Stimulated activated memory B cell treated with anti-CD40 and anti-IgM and Interleukin-4, amounts not matched to agents 10 μg/mL and 1 μg/mL and 100 μg/mL, for 72 hours (primary cell): ENCODE measurements around the gene TRIM65.
"Not testable (repeated sequence)": the region's sequence is repeated elsewhere in the genome, so short reads cannot be mapped to it uniquely, and the experiment has no call there.

ENCODE experiments used
- ATAC-seq: fragments of 150-1000 bp; cut with Tn5 transposase; 2 replicates; pipeline ENCODE4 v1.10.0; 2021
- H3K27ac Mint-ChIP-seq: one replicate; pipeline ENCODE4 v1.8.0; 2022; ENCODE audit warnings: mild to moderate bottlenecking, mixed read lengths
- H3K27me3 Mint-ChIP-seq: one replicate; pipeline ENCODE4 v1.8.0; 2022; ENCODE audit warnings: mixed read lengths
- H3K36me3 Mint-ChIP-seq: one replicate; pipeline ENCODE4 v1.8.0; 2022; ENCODE audit warnings: mixed read lengths
- H3K4me1 Mint-ChIP-seq: one replicate; pipeline ENCODE4 v1.8.0; 2022; ENCODE audit warnings: mixed read lengths
- H3K4me3 Mint-ChIP-seq: one replicate; pipeline ENCODE4 v1.8.0; 2022; ENCODE audit warnings: mild to moderate bottlenecking, moderate library complexity, mixed read lengths
- H3K9me3 Mint-ChIP-seq: one replicate; pipeline ENCODE4 v1.8.0; 2022; ENCODE audit warnings: mixed read lengths

TRIM65 gene

DNA sequence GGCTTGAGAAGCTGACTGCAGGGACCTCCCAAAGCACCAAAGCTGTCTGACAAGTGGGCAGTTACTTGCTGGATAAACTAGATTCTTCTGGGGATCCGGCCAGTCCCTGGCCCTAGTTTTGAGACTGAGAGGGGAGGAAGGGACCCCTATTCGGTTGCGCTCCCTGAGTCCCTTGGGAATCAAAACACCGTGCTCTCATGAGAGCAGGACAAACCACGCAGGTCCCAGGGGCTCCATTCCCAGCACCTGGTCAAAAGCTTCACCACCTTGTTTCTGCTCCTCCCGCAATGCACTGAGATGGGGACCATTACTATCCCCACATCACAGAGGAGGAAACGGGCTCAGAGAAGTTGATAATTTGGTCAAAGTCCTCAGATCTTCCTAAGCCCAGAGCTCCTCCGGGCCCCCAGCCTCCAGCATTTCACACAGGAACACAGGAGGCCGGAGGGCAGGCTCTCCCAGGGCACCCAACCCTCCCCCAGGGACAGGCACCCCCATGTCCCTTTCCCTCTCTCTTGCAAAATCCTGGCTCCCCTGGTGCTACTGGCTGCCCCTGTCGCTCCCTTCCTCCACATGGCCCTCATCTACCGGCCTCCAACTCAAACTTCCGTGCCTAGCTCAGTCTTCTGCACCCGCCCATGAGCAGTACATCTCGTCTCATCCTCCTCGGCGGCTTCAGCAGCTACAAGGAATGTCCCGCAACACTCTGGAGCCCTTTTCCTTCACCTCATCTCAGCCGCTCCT is 3.3 kb downstream of the TRIM65 start:
- peaks cover 43% of the 10 kb centered on the region for H3K4me1 Mint-ChIP-seq
- H3K27me3 Mint-ChIP-seq: no peaks in the 10 kb centered on the region
- no peak overlapping the region for H3K4me3 Mint-ChIP-seq
- peak overlapping the region; percentile 87 for H3K27ac Mint-ChIP-seq
- H3K9me3 Mint-ChIP-seq: no peaks in the 10 kb centered on the region
- peaks cover 31% of the 10 kb centered on the region for H3K36me3 Mint-ChIP-seq
- ATAC-seq: no peak

DNA sequence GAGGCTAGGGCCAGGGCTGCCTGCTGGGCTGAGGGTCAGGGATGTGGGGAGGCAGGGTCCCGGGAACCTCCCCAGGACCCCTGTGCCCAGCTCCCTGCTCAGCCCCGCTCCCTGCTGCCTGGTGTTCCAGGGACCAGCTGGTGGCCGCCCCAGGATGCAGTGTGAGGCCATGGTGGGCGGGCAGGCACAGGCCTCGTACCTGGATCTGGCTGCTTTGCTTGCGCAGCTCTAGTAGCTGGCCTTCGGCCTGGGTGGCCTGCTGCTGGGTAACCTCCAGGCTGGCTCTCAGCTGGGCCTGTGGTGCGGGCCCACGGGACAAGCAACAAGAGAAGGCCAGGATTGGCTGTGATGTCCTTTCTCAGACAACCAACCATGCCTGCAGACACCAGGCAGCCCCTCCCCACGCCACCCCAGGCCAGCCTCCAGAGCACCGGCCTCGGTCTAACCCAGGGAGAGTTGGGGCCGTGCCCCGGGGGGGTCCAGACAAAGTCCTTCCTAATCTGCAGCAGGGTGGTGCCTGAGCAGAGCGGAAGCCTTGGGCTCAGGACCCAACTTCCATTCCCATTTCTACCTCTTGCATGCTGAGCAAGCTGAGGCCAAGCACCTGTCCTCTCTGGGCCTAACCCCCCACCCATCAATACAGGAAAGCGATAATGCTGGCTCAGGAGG is 4.1 kb downstream of the TRIM65 start:
- H3K27me3 Mint-ChIP-seq: no peaks in the 10 kb centered on the region
- H3K4me1 Mint-ChIP-seq: peaks cover 41% of the 10 kb centered on the region
- H3K9me3 Mint-ChIP-seq: no peaks in the 10 kb centered on the region
- peaks cover 27% of the 10 kb centered on the region for H3K36me3 Mint-ChIP-seq
- no peak for ATAC-seq
- no peak overlapping the region for H3K27ac Mint-ChIP-seq
- no peak overlapping the region for H3K4me3 Mint-ChIP-seq

DNA sequence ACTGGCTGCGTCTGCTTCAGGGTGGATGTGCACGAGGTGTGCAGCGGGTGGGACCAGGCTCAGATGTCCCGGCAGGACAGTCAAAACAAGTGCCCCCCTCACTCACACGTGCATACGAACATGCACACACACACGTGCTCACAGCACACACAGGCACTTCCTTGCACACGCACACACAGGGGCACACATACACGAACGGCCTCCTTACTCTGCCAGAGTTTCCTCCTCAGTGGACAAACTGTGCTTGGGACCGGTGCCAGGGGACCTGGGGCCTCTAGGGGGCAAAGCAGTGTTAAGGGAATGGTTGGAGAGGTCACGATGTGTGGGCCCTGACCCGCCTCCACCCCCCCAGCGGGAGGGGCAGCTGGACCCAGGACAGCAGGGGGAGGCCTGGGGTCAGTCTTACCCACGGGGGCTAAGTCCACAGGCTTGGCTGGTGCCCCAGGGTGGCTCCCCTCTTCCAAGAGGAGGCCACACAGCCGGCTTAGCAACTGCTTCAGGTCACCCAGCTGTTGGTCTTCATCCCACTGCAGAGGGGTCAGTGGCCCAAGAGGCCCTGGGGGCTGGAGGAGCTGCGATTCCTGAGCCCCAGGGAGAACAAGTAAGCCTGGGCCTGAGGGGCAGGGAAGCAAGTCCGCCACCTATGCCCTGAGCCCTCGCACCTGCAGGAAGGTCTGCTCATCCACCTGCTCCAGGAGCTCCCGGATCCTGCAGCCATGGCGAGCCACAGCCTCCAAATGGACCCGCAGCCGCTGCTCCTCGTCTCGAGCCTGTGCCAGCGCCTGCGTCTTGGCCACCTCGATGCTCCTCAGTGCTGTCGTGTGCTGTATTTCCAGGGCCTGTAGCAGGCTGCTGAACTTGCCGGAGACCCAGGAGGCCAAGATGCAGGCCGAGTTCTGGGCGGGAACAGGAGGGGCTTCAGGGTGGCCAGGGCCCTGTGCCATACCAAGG is 4.9 kb downstream of the TRIM65 start:
- Mint-ChIP-seq H3K4me1 (peaks cover 34% of the 10 kb centered on the region), H3K27me3 (no peaks in the 10 kb centered on the region), H3K4me3 (no peak overlapping the region), H3K9me3 (no peaks in the 10 kb centered on the region), H3K36me3 (peaks cover 24% of the 10 kb centered on the region), H3K27ac (no peak overlapping the region)
- ATAC-seq: no peak

DNA sequence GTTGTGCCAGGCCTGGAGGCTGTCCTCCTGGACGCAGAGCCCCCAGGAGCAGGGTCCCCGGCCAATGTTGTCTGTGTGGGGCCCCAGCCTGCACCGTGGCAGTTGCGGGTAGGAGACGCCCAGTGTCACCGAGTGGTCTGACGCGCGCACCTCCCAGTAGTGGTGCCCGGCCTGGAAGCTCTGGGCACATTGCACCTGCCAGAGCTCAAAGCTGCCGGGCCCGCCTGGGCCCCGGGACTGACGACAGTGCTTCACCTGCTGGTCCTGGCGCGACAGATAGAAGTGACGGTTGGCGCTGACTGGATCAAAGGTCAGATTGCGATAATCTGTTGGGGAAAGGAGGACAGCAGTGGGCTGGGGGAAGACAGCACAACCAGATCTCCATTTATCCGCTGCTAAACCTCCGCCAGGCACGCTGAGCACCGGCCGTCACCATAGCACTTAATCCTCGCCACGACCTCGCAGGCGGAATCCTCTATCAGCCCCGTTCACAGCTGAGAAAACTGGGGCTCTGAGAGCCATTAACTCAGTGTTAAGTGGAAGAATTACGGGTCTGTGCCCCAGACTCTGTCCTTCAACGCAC is 5.6 kb downstream of the TRIM65 start:
- Mint-ChIP-seq H3K4me1 (peaks cover 33% of the 10 kb centered on the region), H3K36me3 (peaks cover 29% of the 10 kb centered on the region), H3K27ac (peak overlapping the region; percentile 47), H3K9me3 (no peaks in the 10 kb centered on the region), H3K4me3 (no peak overlapping the region), H3K27me3 (no peaks in the 10 kb centered on the region)
- no peak for ATAC-seq

GRCh38 chr17:75889454-75889853 is 7.3 kb downstream of the TRIM65 start:
- no peaks in the 10 kb centered on the region for H3K9me3 Mint-ChIP-seq
- no peak for ATAC-seq
- H3K36me3 Mint-ChIP-seq: peaks cover 24% of the 10 kb centered on the region
- H3K4me3 Mint-ChIP-seq: no peak overlapping the region
- no peaks in the 10 kb centered on the region for H3K27me3 Mint-ChIP-seq
- H3K27ac Mint-ChIP-seq: no peak overlapping the region
- H3K4me1 Mint-ChIP-seq: peaks cover 17% of the 10 kb centered on the region

DNA sequence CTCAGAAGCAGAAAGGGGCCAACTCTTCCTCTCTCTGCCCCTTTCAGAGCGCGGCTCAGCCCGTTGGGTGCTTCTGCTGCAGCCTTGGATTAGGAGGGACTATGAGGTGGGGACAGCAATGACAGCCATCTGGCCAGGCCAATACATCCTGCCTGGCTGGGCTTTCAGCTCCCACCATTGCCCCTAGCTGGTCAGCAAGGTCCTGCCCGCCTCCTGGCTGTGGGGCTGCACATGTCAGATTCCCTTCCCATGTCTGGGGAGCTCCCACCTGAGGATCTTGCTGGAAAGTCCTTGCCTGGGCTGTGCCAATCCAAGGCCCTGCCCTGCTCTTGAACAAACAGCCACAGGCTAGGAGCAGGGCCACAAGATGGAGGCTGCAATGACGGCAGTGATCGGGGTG is 8.3 kb downstream of the TRIM65 start:
- H3K9me3 Mint-ChIP-seq: no peaks in the 10 kb centered on the region
- H3K27me3 Mint-ChIP-seq: no peaks in the 10 kb centered on the region
- H3K4me1 Mint-ChIP-seq: peaks cover 7% of the 10 kb centered on the region
- no peak for ATAC-seq
- peaks cover 24% of the 10 kb centered on the region for H3K36me3 Mint-ChIP-seq
- no peak overlapping the region for H3K27ac Mint-ChIP-seq
- H3K4me3 Mint-ChIP-seq: no peak overlapping the region

GRCh38 chr17:75885860-75886259 is 10.9 kb downstream of the TRIM65 start:
- not testable (repeated sequence) for ATAC-seq, H3K27ac Mint-ChIP-seq, H3K4me1 Mint-ChIP-seq, H3K9me3 Mint-ChIP-seq, H3K4me3 Mint-ChIP-seq, H3K27me3 Mint-ChIP-seq
- peaks cover 24% of the 10 kb centered on the region for H3K36me3 Mint-ChIP-seq

DNA sequence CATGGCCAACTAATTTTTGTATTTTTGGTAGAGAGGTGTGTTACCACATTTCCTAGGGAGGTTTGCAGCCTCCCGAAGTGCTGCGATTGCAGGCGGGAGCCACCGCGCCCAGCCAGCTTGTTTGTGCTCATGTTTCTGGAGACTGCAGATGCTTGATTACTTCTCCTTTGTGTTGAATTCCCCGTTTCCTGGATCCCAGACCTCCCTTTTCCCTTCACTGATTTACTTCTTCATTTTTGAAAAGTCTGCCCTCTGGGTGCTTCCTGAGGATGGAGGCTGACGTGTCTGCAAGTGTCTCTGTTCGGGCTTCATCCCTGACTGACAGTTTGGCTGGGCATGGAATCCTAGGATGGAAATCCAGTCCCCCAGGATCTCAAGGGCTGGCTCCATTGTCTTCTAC is 11.3 kb downstream of the TRIM65 start:
- no peaks in the 10 kb centered on the region for H3K27me3 Mint-ChIP-seq
- H3K4me3 Mint-ChIP-seq: no peak overlapping the region
- no peak for ATAC-seq
- no peaks in the 10 kb centered on the region for H3K9me3 Mint-ChIP-seq
- peaks cover 3% of the 10 kb centered on the region for H3K4me1 Mint-ChIP-seq
- H3K27ac Mint-ChIP-seq: no peak overlapping the region
- H3K36me3 Mint-ChIP-seq: peaks cover 21% of the 10 kb centered on the region

DNA sequence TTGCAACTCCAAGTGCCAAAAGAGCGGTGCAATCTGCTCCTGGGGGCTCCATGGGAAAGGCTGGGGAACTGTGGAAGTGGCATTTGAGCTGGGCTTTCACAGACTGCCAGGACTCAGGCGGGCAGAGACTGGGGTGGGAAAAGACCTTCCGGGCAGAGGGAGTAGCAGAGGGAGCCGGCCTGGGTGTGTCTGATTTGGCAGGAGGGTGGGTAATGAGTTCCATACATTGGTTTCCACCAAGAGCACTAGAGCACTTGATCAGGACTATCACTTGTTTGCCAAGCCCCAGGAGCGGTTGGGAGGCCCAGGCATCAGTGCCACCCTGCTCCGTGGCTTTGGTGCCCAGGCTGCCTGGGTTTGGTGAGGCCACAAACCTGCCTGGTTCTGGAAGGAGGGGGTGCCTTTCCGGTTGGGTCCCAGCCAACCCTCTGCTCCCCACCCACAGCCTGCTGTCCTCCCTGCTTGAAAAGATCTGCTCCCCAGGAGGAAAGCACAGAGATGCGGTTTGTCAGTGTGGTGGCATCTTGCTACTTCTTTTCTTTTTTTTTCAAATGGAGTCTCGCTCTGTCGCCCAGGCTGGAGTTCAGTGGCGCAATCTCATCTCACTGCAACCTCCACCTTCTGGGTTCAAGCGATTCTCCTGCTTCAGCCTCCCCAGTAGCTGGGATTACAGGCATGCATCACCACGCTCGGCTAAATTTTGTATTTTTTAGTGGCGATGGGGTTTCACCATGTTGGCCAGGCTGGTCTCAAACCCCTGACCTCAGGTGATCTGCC is 14.9 kb downstream of the TRIM65 start:
- Mint-ChIP-seq H3K27me3 (no peaks in the 10 kb centered on the region), H3K27ac (no peak overlapping the region)

GRCh38 chr17:75880266-75880665 is 16.5 kb downstream of the TRIM65 start:
- H3K27ac Mint-ChIP-seq: no peak overlapping the region
- H3K9me3 Mint-ChIP-seq: no peaks in the 10 kb centered on the region
- peaks cover 34% of the 10 kb centered on the region for H3K4me1 Mint-ChIP-seq
- no peak overlapping the region for H3K4me3 Mint-ChIP-seq
- H3K27me3 Mint-ChIP-seq: no peaks in the 10 kb centered on the region
- no peaks in the 10 kb centered on the region for H3K36me3 Mint-ChIP-seq
- no peak for ATAC-seq

More for the DNA sequence above, 14.9 kb downstream of the TRIM65 start:
- H3K4me3 Mint-ChIP-seq: no peak overlapping the region
- H3K9me3 Mint-ChIP-seq: no peaks in the 10 kb centered on the region
- no peak for ATAC-seq
- peaks cover 5% of the 10 kb centered on the region for H3K36me3 Mint-ChIP-seq
- H3K4me1 Mint-ChIP-seq: peaks cover 20% of the 10 kb centered on the region

DNA sequence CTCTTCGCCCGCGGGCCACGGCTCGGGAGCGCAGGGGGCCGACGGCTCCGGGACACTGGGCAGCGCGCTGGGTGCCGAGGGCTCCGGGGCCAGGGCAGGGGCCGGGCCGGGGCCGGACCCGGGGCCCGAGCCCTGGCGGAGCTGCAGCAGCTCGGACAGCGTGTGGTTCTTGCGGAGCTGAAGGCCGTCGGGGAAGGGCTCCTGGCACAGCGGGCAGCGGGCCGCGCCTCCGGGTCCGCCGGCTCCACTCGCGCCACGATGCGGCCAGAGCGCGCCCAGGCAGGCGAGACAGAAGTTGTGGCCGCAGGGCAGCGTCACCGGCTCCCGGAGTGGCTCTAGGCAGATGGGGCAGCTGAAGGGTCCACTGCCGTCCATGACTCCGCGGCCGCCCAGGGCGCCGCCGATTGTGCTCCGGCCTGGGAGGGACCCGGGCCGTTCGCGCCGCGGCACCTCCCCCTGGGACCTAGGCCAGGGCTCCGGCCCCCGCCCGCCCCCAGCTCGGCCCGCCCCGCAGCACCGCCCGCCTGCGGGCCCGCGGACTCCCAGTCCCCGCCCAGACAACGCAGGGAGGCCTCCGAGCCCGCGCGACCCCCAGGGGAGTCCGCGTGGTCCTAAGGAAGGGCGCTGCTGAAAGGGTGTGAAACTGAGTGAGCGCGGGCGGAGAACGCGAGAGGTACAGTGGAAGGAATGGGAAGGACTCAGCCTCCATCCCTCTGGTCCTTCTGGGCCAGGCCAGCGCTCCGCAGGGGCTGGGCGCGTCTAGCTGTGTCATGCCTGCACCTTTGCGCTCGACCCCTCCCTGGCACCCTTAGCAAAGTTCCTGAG is 18.4 kb downstream of the TRIM65 start, which contains the start of gene TRIM47:
Gene TRIM47 (minus strand): TSS at position 408 of the 825 bp plus-strand sequence. CDS start 33 bp downstream, at position 375.
- H3K4me3 Mint-ChIP-seq: peak within 1 kb of the TSS; percentile 74
- H3K27me3 Mint-ChIP-seq: no peaks in the 10 kb centered on the region
- peak; percentile 4 for ATAC-seq

DNA sequence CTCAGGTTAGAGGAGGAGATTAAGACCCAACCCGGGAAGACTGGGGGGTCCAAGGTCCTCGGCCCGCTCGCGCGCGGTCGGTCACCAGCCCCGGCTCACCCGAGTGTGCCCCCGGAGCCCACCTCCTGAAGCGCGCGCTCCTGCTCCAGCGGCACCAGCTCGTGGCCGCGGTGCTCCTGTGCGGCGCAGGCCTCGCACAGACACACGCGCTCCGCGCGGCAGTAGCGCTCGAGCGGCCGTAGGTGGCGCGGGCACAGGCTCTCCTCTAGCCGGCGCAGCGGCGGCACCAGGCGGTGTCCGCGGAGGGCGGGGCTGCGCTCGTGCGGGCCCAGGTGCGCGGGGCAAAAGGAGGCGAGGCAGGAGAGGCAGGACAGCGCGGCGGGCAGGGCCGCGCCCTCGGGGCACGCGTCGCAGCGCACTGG is 19.0 kb downstream of the TRIM65 start:
- H3K27me3 Mint-ChIP-seq: no peaks in the 10 kb centered on the region

More for the DNA sequence above, 18.4 kb downstream of the TRIM65 start, which contains the start of gene TRIM47:
- Mint-ChIP-seq H3K9me3 (no peaks in the 10 kb centered on the region), H3K27ac (peak within 1 kb of the TSS; percentile 71), H3K4me1 (peaks cover 34% of the 10 kb centered on the region), H3K36me3 (no peaks in the 10 kb centered on the region)

DNA sequence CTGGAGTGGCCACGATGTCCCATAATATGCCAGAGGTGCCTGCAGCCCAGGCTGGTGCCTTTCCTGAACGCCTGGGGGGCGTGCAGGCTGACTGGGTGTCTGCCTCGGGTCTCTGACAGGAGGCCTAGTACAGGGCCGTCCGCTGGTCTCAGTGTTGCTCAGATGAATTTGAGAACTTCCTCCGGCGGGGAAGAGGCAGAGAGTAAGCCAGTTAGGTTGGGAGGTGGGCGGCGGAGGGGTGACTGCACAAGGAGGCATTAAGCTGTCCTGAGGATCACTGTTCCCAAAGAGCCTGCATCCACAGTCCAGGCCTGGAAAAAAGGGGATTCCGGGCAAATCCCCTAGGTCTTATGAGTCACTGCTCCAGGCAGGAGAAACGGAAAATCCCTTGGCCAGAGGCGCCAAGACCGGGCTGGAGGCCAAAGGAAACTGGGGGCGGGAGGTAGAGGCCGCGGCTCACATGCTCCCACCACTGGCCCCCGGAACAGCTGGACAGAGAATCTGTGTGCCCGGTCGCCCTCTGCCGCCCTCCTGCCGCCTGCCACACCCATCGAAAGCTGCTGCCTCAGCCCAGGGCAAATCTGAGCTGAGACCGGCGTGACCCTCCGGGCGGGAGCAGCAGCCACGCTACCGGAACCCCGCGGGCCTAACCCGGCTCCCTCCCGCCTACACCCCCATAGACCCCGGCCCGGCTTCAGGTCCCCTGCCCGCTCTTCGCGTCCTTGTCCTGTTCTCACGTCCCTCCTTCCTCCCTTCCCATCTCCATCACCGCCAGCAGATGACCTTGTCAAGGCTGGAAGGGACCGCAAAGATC is 19.6 kb downstream of the TRIM65 start:
- Mint-ChIP-seq H3K4me1 (peaks cover 34% of the 10 kb centered on the region), H3K4me3 (peak overlapping the region; percentile 74), H3K36me3 (no peaks in the 10 kb centered on the region), H3K9me3 (no peaks in the 10 kb centered on the region), H3K27ac (peak overlapping the region; percentile 71), H3K27me3 (no peaks in the 10 kb centered on the region)
- ATAC-seq: peak; percentile 38

More for the DNA sequence above, 19.0 kb downstream of the TRIM65 start:
- Mint-ChIP-seq H3K4me3 (peak overlapping the region; percentile 74), H3K36me3 (no peaks in the 10 kb centered on the region), H3K9me3 (no peaks in the 10 kb centered on the region), H3K4me1 (peaks cover 34% of the 10 kb centered on the region), H3K27ac (peak overlapping the region; percentile 71)
- ATAC-seq: peak; percentile 86
